AG08395 (cell line): ENCODE data around the gene HSF4.

Source experiments
- DNase-seq: peaks from one replicate; pipeline ENCODE4 v3.0.0; 2012; ENCODE audit warnings: mixed read lengths, low spot score

Gene HSF4

GRCh38 chr16:67166598-67167168 lies 2.1 kb downstream of the HSF4 start:
- no peak for DNase-seq

GRCh38 chr16:67167588-67167987 lies 3.0 kb downstream of the HSF4 start:
- DNase-seq, result no peak

- no peak for DNase-seq
Measured at GRCh38 chr16:67169011-67169451, 4.5 kb downstream of the HSF4 start.

GRCh38 chr16:67169642-67170167 lies 5.2 kb downstream of the HSF4 start:
- DNase-seq, result no peak

GRCh38 chr16:67170168-67170948 lies 5.8 kb downstream of the HSF4 start, which contains the start of gene NOL3:
Gene NOL3 (plus strand): TSS chr16:67170538.
- peak; percentile 83 for DNase-seq

GRCh38 chr16:67170949-67171649 lies 6.6 kb downstream of the HSF4 start:
- DNase-seq, result no peak

GRCh38 chr16:67173323-67173722 lies 8.8 kb downstream of the HSF4 start:
- no peak for DNase-seq

GRCh38 chr16:67173808-67174705 lies 9.5 kb downstream of the HSF4 start:
- peak; percentile 82 for DNase-seq

GRCh38 chr16:67174706-67175231 lies 10.2 kb downstream of the HSF4 start:
- DNase-seq, result no peak

- no peak for DNase-seq
Measured at GRCh38 chr16:67176662-67177061, 12.1 kb downstream of the HSF4 start.

GRCh38 chr16:67177743-67178699 lies 13.5 kb downstream of the HSF4 start:
- DNase-seq, result peak; percentile 56

- no peak for DNase-seq
Measured at GRCh38 chr16:67179421-67180080, 15.0 kb downstream of the HSF4 start.

- no peak for DNase-seq
Measured at GRCh38 chr16:67180166-67180565, 15.6 kb downstream of the HSF4 start.

GRCh38 chr16:67181346-67181745 lies 16.8 kb downstream of the HSF4 start:
- peak; percentile 80 for DNase-seq

GRCh38 chr16:67182288-67182687 lies 17.7 kb downstream of the HSF4 start:
- DNase-seq, result no peak

GRCh38 chr16:67183284-67183626 lies 18.7 kb downstream of the HSF4 start:
- no peak for DNase-seq

- peak; percentile 99 for DNase-seq
Measured at GRCh38 chr16:67183627-67184452, 19.3 kb downstream of the HSF4 start, which contains the start of gene MATCAP1. Gene MATCAP1 (minus strand): TSS chr16:67183963. CDS start chr16:67180610, 3,353 bp downstream.

GRCh38 chr16:67184453-67184994 lies 20.0 kb downstream of the HSF4 start:
- no peak for DNase-seq
